HG03558 (cell line): ENCODE data around the gene NDOR1.

Source experiments
- ATAC-seq: cut with Tn5 transposase; IDR thresholded peaks from one replicate; pipeline ENCODE4 v1.9.1; 2021; ENCODE audit warnings: moderate number of reproducible peaks; ENCODE audit not compliant: unreplicated experiment; ENCODE audit errors: extremely low read depth

NDOR1 gene

DNA sequence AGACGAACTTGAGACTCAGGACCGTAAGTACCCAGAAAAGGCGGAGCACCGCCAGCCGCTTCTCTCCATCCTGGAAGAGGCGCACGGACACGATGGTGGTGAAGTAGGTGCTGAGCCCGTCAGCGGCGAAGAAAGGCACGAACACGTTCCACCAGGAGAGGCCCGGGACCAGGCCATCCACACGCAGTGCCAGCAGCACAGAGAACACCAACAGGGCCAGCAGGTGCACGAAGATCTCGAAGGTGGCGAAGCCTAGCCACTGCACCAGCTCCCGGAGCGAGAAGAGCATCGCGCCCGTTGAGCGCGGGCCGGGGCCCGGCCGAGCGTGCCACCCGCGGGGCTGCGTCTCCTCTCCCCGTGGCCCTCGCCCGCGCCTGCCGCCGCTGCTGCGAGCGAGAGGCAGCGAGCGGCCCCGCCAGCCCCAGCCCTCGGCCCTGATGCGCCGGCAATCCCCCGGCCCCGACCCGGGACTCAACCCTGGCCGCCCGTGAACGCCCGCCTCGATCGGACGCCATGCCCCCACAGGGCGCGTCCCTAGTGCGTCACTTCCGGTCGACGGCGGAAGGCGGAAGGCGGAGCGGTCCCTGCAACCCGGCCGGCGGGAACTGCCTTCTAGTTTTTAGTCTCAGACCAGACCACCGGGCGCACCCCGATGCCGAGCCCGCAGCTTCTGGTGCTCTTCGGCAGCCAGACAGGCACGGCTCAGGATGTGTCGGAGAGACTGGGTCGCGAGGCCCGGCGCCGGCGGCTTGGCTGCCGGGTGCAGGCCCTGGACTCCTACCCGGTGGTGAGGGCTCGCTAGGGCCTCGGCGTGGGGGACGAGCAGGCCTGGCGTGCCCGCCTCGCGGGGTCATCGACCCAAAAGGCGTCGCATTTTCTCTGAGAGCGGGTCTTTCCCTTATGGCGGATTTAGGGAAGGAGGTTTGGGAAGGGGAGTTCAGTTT is at the start of gene NDOR1, which contains the start of gene TMEM203:
Gene NDOR1, plus strand, starts transcription at position 575 of the 944 bp plus-strand sequence. Its CDS starts 78 bp downstream, at position 653.
Gene TMEM203, minus strand, starts transcription at position 523 of the 944 bp plus-strand sequence. Its CDS starts 234 bp downstream, at position 289.
- no peak for ATAC-seq

- no peak for ATAC-seq
These were observed 48.7 kb upstream of the NDOR1 start for GRCh38 chr9:137156567-137157375.

GRCh38 chr9:137157618-137158415 is 47.7 kb upstream of the NDOR1 start:
- no peak for ATAC-seq

- ATAC-seq: no peak
These were observed 46.9 kb upstream of the NDOR1 start for GRCh38 chr9:137158625-137159024.

- no peak for ATAC-seq
These were observed 46.1 kb upstream of the NDOR1 start for GRCh38 chr9:137159105-137160053.

DNA sequence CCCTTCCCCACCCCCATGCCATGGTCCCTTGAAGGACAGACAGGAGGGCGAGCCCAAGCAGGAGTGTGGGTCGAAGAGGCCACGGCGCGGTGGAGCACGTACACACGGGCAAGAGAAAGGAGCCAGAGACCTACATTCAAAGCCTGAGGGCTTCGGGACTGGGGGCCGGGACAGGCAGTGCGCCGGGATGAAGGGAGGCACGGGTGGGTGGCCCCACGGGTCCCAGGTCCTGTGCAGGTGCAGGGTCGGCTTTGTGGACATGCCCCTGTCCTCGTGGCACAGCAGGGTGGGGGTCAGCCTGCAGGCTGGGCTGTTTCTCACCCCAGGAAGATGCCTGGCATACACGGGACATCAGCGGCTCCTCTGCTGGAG is 45.5 kb upstream of the NDOR1 start:
- ATAC-seq: no peak

DNA sequence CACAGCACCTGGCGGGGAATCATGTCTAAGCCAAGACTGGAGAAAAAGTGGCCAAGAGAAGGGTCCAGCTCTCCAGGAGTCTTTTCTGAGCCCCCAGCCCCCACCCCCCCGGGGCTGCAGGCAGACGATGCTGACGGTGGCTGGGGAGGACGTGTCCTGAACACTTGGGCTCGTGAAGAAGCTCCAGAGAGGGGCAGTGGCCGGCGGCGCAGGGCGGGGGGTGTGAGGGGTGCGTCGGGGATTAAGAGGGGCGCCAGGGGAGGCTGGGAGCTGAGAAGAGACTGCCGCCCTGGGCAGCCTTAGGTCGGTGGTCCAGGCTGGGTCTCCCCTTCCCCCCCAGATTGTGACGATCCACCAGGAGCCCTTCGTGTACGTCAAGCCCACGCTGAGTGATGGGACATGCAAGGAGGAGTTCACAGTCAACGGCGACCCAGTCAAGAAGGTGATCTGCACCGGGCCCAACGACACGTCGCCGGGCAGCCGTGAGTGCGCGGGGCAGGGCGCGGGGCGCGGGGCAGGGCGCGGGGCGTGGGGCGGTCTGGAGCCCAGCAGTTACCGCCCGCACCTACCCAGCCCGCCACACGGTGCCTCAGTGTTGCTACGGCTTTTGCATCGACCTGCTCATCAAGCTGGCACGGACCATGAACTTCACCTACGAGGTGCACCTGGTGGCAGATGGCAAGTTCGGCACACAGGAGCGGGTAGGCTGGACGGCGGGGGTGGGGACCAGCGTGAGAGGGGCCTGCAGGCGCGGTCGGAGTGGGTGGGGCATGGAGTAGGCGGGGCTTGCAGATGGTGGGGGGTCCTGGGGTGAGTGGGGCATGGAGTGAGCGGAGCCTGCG is 44.6 kb upstream of the NDOR1 start:
- no peak for ATAC-seq

DNA sequence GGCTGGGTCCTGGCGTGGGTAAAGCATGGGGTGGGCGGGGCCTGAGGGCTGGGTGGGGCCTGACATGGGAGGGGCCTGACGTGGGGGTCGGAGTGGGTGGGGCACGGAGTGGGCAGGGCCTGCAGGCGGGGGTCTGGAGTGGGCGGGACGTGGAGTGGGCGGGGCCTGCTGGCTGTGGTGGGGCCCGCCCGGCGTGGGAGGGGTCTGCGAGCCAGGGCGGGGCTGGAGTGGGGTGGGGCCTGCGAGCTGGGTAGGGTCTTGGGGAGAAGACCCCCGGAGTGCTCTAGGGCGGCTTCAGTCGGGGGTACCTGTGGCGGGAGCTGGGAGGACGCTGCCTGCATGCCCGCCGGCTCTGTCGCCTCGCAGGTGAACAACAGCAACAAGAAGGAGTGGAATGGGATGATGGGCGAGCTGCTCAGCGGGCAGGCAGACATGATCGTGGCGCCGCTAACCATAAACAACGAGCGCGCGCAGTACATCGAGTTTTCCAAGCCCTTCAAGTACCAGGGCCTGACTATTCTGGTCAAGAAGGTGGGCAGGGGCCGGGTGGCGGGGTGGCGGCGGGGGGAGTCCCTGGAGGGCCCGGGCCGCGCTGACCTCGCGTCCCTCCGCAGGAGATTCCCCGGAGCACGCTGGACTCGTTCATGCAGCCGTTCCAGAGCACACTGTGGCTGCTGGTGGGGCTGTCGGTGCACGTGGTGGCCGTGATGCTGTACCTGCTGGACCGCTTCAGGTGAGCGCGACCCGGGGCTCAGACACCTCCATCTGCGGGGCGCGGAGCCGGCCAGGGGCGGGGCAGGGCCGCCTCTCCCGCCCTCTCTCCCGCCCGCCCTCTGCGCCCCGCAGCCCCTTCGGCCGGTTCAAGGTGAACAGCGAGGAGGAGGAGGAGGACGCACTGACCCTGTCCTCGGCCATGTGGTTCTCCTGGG is 43.7 kb upstream of the NDOR1 start:
- no peak for ATAC-seq

DNA sequence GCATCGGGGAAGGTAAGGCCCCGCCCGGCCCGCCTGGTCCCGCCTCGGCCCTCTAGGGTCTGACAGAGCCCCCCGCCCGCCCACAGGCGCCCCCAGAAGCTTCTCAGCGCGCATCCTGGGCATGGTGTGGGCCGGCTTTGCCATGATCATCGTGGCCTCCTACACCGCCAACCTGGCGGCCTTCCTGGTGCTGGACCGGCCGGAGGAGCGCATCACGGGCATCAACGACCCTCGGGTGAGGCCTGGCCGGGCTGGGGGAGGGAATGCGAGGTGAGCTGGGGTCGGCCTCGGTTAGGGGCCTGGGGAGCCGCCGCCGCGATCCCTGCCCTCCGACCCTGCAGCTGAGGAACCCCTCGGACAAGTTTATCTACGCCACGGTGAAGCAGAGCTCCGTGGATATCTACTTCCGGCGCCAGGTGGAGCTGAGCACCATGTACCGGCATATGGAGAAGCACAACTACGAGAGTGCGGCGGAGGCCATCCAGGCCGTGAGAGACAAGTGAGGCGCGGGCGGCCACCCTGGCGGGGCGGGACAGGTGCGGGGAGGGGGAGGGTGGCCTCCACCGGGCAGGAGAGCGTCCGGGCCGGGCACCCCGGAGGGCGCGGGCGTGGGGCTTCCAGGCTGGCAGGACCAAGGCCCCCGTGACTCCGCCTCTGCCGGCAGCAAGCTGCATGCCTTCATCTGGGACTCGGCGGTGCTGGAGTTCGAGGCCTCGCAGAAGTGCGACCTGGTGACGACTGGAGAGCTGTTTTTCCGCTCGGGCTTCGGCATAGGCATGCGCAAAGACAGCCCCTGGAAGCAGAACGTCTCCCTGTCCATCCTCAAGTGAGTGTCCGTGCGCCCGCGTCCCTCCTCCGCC is 42.8 kb upstream of the NDOR1 start:
- ATAC-seq: no peak

- no peak for ATAC-seq
These were observed 42.2 kb upstream of the NDOR1 start for GRCh38 chr9:137163365-137163715.

DNA sequence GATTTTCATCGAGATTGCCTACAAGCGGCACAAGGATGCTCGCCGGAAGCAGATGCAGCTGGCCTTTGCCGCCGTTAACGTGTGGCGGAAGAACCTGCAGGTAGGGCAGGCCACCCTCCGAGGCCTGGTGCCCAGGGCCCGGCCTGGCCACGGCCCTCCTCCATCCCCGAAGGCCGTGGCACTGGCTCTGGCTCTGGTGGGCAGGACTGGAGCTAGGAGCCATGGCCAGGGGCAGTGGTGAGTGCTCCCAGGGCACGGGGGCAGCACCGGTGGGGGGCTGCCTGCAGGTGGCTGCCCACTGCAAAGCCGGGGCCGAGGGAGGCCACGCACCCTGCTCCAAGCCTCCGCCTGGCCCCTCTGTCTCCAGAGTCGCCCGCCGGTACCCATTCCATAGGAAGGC is 41.7 kb upstream of the NDOR1 start:
- no peak for ATAC-seq

DNA sequence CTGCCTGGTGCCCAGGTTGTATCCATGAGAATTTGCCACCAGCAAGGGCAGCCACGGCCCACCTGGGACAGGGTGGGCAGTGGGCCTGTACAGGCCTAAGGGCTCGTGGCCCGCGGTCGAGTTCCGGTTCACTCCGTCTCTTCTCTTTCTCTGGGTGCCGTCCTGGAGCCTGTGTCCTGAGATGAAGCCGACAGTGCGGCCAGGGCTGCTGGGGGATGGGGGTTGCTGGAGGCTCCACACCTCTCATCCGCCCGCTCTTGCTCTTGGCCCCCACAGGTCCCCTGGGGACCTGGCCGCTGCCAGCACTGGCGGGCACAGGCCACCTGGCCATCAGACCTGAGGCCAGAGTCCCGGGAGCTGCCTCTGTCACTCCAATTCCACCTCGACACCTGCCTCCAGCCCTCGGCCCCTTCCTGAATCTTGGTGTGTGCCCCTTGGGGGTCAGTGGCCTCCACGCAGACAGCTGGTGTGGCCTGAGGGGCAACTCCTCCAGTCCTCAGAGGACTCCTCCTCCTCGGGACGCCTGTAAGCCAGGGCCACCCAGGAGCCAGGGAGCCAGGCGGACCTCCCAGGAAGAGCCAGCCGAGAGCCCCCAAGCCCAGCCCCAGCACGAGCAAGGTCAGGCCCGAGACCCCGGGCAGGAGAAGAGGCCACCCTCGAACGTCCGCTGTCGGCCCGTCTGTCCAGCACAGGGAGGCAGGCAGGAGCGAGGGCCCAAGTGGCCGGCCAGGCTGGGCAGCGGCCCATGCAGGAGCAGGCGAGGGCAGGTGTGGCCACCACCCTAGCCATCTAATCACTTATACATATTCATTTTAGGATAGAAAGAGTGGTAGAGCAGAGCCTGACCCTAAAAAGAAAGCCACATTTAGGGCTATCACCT is 40.9 kb upstream of the NDOR1 start:
- ATAC-seq: no peak

DNA sequence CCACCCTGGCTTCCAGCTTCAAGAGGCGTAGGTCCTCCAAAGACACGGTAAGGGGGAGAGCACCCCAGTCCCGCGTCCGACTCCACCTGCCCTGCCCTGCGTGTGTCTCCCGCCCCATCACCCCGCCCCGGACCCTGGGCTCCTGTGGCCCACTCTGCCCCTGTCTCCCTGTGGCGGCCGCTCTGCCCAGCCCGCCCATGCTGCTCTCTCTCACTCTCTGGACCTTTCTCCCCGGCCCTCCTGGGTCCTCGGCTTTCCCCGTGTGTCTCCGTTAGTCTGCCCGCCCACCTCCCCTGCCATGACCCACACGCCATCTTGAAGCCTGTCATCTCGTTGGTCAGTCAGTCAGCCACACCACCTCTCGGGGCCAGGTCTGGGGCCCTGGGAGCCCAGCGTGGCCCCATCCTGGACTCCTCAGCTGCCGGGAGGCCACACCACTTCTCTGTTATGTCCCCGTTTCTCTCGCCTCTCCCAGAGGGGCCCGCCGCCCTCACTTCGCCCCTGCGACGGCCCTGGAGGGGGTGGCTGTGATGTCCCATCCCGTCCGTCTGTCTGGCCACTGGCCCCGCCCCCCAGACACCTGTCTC is 40.2 kb upstream of the NDOR1 start:
- ATAC-seq: no peak

GRCh38 chr9:137166380-137167229 is 38.9 kb upstream of the NDOR1 start:
- ATAC-seq: no peak
